Neuronal stem cell (in vitro differentiated cells): ENCODE data around the gene DGKB.
A peak's percentile ranks its signal among the peaks of the same experiment; 100 is the strongest.

Experiments
- DNase-seq: peaks from one replicate; pipeline ENCODE4 v3.0.0-alpha.2; 2013; ENCODE audit warnings: low spot score
- H2AFZ ChIP-seq: one replicate; pipeline ENCODE4 v1.6.1; 2013; ENCODE audit warnings: mild to moderate bottlenecking, low read length, inconsistent platforms
- H2AK5ac ChIP-seq: 2 replicates; pipeline ENCODE4 v1.6.1; 2013; ENCODE audit warnings: low read depth, mild to moderate bottlenecking, inconsistent platforms, low read length, moderate library complexity, mixed read lengths
- H2BK120ac ChIP-seq: 2 replicates; pipeline ENCODE4 v1.6.1; 2013; ENCODE audit warnings: low read depth, mild to moderate bottlenecking, inconsistent platforms, low read length, moderate library complexity, mixed read lengths
- H2BK12ac ChIP-seq: one replicate; pipeline ENCODE4 v1.6.1; 2013; ENCODE audit warnings: low read length, inconsistent platforms
- H2BK15ac ChIP-seq: 2 replicates; pipeline ENCODE4 v1.6.1; 2013; ENCODE audit warnings: mild to moderate bottlenecking, low read length, inconsistent platforms, mixed read lengths
- H2BK5ac ChIP-seq: one replicate; pipeline ENCODE4 v1.6.1; 2013; ENCODE audit warnings: inconsistent platforms, mild to moderate bottlenecking, low read length, moderate library complexity
- H3K14ac ChIP-seq: one replicate; pipeline ENCODE4 v1.6.1; 2013; ENCODE audit warnings: low read length, inconsistent platforms
- H3K18ac ChIP-seq: 2 replicates; pipeline ENCODE4 v1.6.1; 2013; ENCODE audit warnings: low read length, inconsistent platforms
- H3K23ac ChIP-seq: 2 replicates; pipeline ENCODE4 v1.6.1; 2013; ENCODE audit warnings: low read depth, mild to moderate bottlenecking, mixed read lengths, low read length, inconsistent platforms; ENCODE audit not compliant: poor library complexity
- H3K27ac ChIP-seq: replicated peaks from 3 replicates; pipeline ENCODE4 v1.5.1; 2013; ENCODE audit warnings: low read length, inconsistent platforms
- H3K27me3 ChIP-seq, 3 experiments: 2 replicates each; pipeline ENCODE4 v1.6.1; 2013; ENCODE audit warnings: low read length in 3 of 3, mild to moderate bottlenecking in 2 of 3, inconsistent platforms in 1 of 3, low read depth in 1 of 3, mixed read lengths in 1 of 3, moderate library complexity in 1 of 3; ENCODE audit not compliant: control insufficient read depth in 3 of 3, insufficient read depth in 3 of 3
- H3K36me3 ChIP-seq, 2 donors: replicated peaks in 1 of 2; 2 replicates each; pipeline ENCODE4 v1.6.1; 2013; ENCODE audit warnings: low read length in 2 of 2; ENCODE audit not compliant: control insufficient read depth in 2 of 2, insufficient read depth in 2 of 2
- H3K4ac ChIP-seq: 2 replicates; pipeline ENCODE4 v1.6.1; 2013; ENCODE audit warnings: inconsistent platforms, mild to moderate bottlenecking, low read length, moderate library complexity
- H3K4me1 ChIP-seq, 2 donors: 1 replicate in 1 of 2; 2 replicates in 1 of 2; pipeline ENCODE4 v1.6.1; 2013; ENCODE audit warnings: low read length in 2 of 2, low read depth in 1 of 2; ENCODE audit not compliant: control insufficient read depth in 2 of 2, insufficient read depth in 1 of 2
- H3K4me2 ChIP-seq: one replicate; pipeline ENCODE4 v1.6.1; 2013; ENCODE audit warnings: mild to moderate bottlenecking, low read length, inconsistent platforms; ENCODE audit not compliant: insufficient read depth, poor library complexity, severe bottlenecking
- H3K4me3 ChIP-seq, 2 donors: 2 replicates each; pipeline ENCODE4 v1.5.1; 2013; ENCODE audit warnings: low read length in 2 of 2, mild to moderate bottlenecking in 2 of 2, inconsistent platforms in 1 of 2, moderate library complexity in 1 of 2
- H3K79me1 ChIP-seq: one replicate; pipeline ENCODE4 v1.6.1; 2013; ENCODE audit warnings: low read depth, mild to moderate bottlenecking, inconsistent platforms, low read length, moderate library complexity
- H3K9ac ChIP-seq: one replicate; pipeline ENCODE4 v1.6.1; 2013; ENCODE audit warnings: mild to moderate bottlenecking, low read depth, low read length, inconsistent platforms; ENCODE audit not compliant: poor library complexity
- H3K9me3 ChIP-seq, 2 donors: replicated peaks in 1 of 2; 2 replicates each; pipeline versions ENCODE3 to v1.6.1; 2013; ENCODE audit warnings: low read length in 2 of 2, mild to moderate bottlenecking in 2 of 2, inconsistent platforms in 1 of 2, low read depth in 1 of 2, mixed read lengths in 1 of 2, moderate library complexity in 1 of 2; ENCODE audit not compliant: control insufficient read depth in 2 of 2, insufficient read depth in 1 of 2
- H4K8ac ChIP-seq: one replicate; pipeline ENCODE4 v1.6.1; 2013; ENCODE audit warnings: low read depth, mild to moderate bottlenecking, inconsistent platforms, low read length, moderate library complexity
- H4K91ac ChIP-seq: one replicate; pipeline ENCODE4 v1.6.1; 2013; ENCODE audit warnings: low read length, low read depth, mild to moderate bottlenecking, inconsistent platforms; ENCODE audit not compliant: poor library complexity
- WGBS, 2 donors: extraction: QIAGEN DNeasy Blood & Tissue Kit; methylation state at CpG; one replicate each; pipeline ENCODE4 v1.1.7; 2013; ENCODE audit warnings: missing lambda C conversion rate in 2 of 2, mixed read lengths in 1 of 2; ENCODE audit not compliant: insufficient read length in 2 of 2, insufficient replicate concordance in 1 of 2; ENCODE audit errors: extremely low coverage in 2 of 2; 5-methylcytosine and 5-hydroxymethylcytosine counted together

DGKB gene

GRCh38 chr7:14760730-14761478, 141.6 kb downstream of the DGKB start:
- H3K14ac ChIP-seq, result no peak overlapping the region
- DNase-seq, result no peak
- no peak overlapping the region for H3K4me2 ChIP-seq
- no peaks in the 10 kb centered on the region for H3K36me3 ChIP-seq
- H3K27ac ChIP-seq, result no peak overlapping the region
- no peak overlapping the region for H2BK12ac ChIP-seq
- no peak overlapping the region for H3K9ac ChIP-seq
- H2BK5ac ChIP-seq, result no peak overlapping the region
- peak overlapping the region; percentile 52 for H2AFZ ChIP-seq
- H3K4me3 ChIP-seq, result no peak overlapping the region
- no peak overlapping the region for H2BK15ac ChIP-seq
- no peak overlapping the region for H3K23ac ChIP-seq
- no peak overlapping the region for H3K18ac ChIP-seq
- H3K27me3 ChIP-seq, result no peaks in the 10 kb centered on the region
- no CpG with 5 or more reads among the region's 3 CpGs for WGBS, 2 donors
- no peak overlapping the region for H2BK120ac ChIP-seq
- H4K8ac ChIP-seq, result no peak overlapping the region
- no peak overlapping the region for H4K91ac ChIP-seq
- H3K4ac ChIP-seq, result no peak overlapping the region
- no peaks in the 10 kb centered on the region for H3K9me3 ChIP-seq
- H2AK5ac ChIP-seq, result no peak overlapping the region
- H3K79me1 ChIP-seq, result no peaks in the 10 kb centered on the region
- H3K4me1 ChIP-seq, result no peaks in the 10 kb centered on the region

- Histone ChIP-seq H2BK15ac (no peak overlapping the region), H4K91ac (no peak overlapping the region), H3K27ac (no peak overlapping the region), H3K9me3 (no peaks in the 10 kb centered on the region), H2AK5ac (no peak overlapping the region), H3K18ac (no peak overlapping the region), H4K8ac (no peak overlapping the region), H3K79me1 (no peaks in the 10 kb centered on the region), H3K4ac (no peak overlapping the region), H2BK5ac (no peak overlapping the region), H3K9ac (no peak overlapping the region), H3K14ac (no peak overlapping the region), H3K36me3 (no peaks in the 10 kb centered on the region), H2AFZ (no peak overlapping the region), H3K4me2 (no peak overlapping the region), H2BK12ac (no peak overlapping the region), H3K23ac (no peak overlapping the region), H3K27me3 (no peaks in the 10 kb centered on the region), H3K4me3 (no peak overlapping the region), H3K4me1 (peaks cover 0 to 1% of the 10 kb centered on the region in 2 donors), H2BK120ac (no peak overlapping the region)
- no peak for DNase-seq
- WGBS, 2 donors, result no CpG with 5 or more reads among the region's 5 CpGs
These were observed 142.8 kb downstream of the DGKB start for GRCh38 chr7:14759785-14760184.

- Histone ChIP-seq H2AFZ (no peak overlapping the region), H2BK15ac (no peak overlapping the region), H3K27me3 (no peaks in the 10 kb centered on the region), H2BK12ac (no peak overlapping the region), H3K4ac (no peak overlapping the region), H3K4me3 (no peak overlapping the region), H3K18ac (no peak overlapping the region), H3K23ac (no peak overlapping the region), H4K8ac (no peak overlapping the region), H3K36me3 (no peaks in the 10 kb centered on the region), H2BK5ac (no peak overlapping the region), H3K27ac (no peak overlapping the region), H3K4me1 (peaks cover 0 to 8% of the 10 kb centered on the region in 2 donors), H3K79me1 (no peaks in the 10 kb centered on the region), H4K91ac (no peak overlapping the region), H2BK120ac (no peak overlapping the region), H3K4me2 (no peak overlapping the region), H3K9me3 (no peaks in the 10 kb centered on the region), H3K9ac (no peak overlapping the region), H3K14ac (no peak overlapping the region), H2AK5ac (no peak overlapping the region)
- no peak for DNase-seq
- no CpG with 5 or more reads among the region's 1 CpG for WGBS, 2 donors
These were observed 147.9 kb downstream of the DGKB start for GRCh38 chr7:14754631-14755030.

- Histone ChIP-seq H3K4me2 (no peak overlapping the region), H3K14ac (no peak overlapping the region), H3K23ac (no peak overlapping the region), H3K27me3 (no peaks in the 10 kb centered on the region), H3K27ac (no peak overlapping the region), H2BK5ac (no peak overlapping the region), H3K79me1 (no peaks in the 10 kb centered on the region), H2AFZ (peak overlapping the region; percentile 46), H3K4me1 (peaks cover 0 to 8% of the 10 kb centered on the region in 2 donors), H2BK120ac (no peak overlapping the region), H2BK12ac (no peak overlapping the region), H3K4ac (no peak overlapping the region), H4K91ac (no peak overlapping the region), H3K9ac (no peak overlapping the region), H3K4me3 (no peak overlapping the region), H2AK5ac (no peak overlapping the region), H3K9me3 (no peaks in the 10 kb centered on the region), H3K18ac (no peak overlapping the region), H4K8ac (no peak overlapping the region), H3K36me3 (no peaks in the 10 kb centered on the region), H2BK15ac (no peak overlapping the region)
- no peak for DNase-seq
- WGBS, 2 donors, result no CpG with 5 or more reads among the region's 3 CpGs
These were observed 150.2 kb downstream of the DGKB start for GRCh38 chr7:14752301-14752700.
